CD4-positive, alpha-beta T cell treated with Interferon gamma for 1 hour (primary cell): ENCODE data around the gene CHST9.

Experiments used
- DNase-seq: peaks from one replicate; pipeline ENCODE4 v3.0.0-alpha.2; 2020

The CHST9 gene

DNA sequence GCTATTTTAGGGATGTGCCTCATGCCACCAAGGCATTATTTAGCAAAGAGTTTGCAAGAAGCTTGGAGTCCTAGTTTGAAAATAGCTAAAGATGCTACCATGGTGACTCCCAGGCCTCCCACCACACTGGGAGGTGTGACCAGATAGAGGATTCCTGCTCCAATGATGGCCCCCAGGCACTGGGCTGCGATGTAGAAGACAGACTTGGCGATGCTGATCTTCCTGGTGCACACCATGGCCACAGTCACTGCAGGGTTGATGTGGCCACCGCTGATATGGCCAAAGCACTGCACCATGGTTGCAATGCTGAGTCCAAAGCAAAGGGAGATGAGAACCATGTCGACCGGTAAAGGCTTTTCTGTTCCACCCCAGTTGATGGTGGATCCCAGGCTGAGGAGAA lies 323.0 kb downstream of the CHST9 start:
- DNase-seq = no peak
